ENCODE data around the gene CASP10. TPM values are rescaled to one million over a fixed set of nuclear protein-coding genes. Genes with fewer than 3 reads are reported as not detected.

CASP10 gene
- total and polyA plus RNA-seq, 2 experiments from 2014 or later, result 2.9 to 5.1 TPM

GRCh38 chr2:201254081-201254730 lies 71.3 kb downstream of the CASP10 start:
- H2AFZ ChIP-seq, result peak overlapping the region; percentile 62

DNA sequence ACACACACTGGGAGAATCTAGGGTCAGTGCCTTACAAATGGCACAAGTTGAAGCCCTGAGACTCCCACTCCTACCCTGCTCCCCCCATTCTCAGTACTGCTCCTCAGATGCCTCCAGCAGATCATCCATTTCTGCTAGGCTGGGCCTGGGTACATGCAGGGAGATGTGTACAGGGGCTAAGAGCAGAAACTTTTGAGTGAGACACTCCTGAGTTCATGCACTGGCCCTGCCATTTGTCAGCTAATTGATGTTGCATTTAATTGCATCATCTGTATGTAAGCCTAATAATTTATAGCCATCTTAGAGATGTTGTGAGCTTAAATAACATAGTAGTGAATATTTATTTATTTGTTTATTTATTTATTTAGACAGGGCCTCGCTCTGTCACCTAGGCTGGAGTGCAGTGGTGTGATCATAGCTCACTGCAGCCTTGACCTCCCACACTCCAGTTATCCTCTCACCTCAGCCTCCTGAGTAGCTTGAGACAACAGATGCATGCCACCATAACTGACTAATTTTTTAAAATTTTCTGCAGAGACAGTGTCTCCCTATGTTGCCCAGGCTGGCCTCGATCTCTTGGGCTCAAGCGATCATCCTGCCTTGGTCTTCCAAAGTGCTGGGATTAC lies 72.6 kb downstream of the CASP10 start:
- in situ Hi-C loops (cut with MboI), result no loop called here
- WGBS, 2 experiments (ENCODE audit: low coverage in 1 of 2, low lambda C conversion rate in 2 of 2, missing lambda C conversion rate in 2 of 2), result 97 to 100% methylated on average over 3 of the region's 3 CpGs
- H3K9ac ChIP-seq, result no peak overlapping the region
- no peak overlapping the region for H3K4me3 ChIP-seq
- no peak overlapping the region for H3K4me2 ChIP-seq (ENCODE audit: unreplicated experiment)
- H3K79me2 ChIP-seq (ENCODE audit: insufficient read depth), result peaks cover 19% of the 10 kb centered on the region
- peaks cover 18% of the 10 kb centered on the region for H3F3A ChIP-seq (ENCODE audit: insufficient read depth)
- no peaks in the 10 kb centered on the region for H4K20me1 ChIP-seq (ENCODE audit: insufficient read depth)
- H3K27me3 ChIP-seq (replicated peaks; ENCODE audit: insufficient read depth), result no peaks in the 10 kb centered on the region
- peaks cover 15% of the 10 kb centered on the region for H3K4me1 ChIP-seq (ENCODE audit: insufficient read depth)
- no peak for TF ChIP-seq EZH2 (IDR thresholded peaks at IDR 0.05; ENCODE audit: insufficient read depth, poor library complexity, severe bottlenecking)
- no peak for TF ChIP-seq EZH2phosphoT487 (IDR thresholded peaks at IDR 0.05; ENCODE audit: insufficient read depth, low read depth)
- no peaks in the 10 kb centered on the region for H3K9me2 ChIP-seq (ENCODE audit: insufficient read depth)
- no peak for DNase-seq
- H3K9me3 ChIP-seq (ENCODE audit: low read depth), result no peaks in the 10 kb centered on the region
- H3K36me3 ChIP-seq (ENCODE audit: low read depth), result no peaks in the 10 kb centered on the region
- no peak overlapping the region for H2AFZ ChIP-seq
- no peak overlapping the region for H3K27ac ChIP-seq

More at GRCh38 chr2:201254081-201254730, 71.3 kb downstream of the CASP10 start:
- WGBS, 2 experiments (ENCODE audit: low coverage in 1 of 2, low lambda C conversion rate in 2 of 2, missing lambda C conversion rate in 2 of 2), result 20 to 28% methylated on average over 5 of the region's 5 CpGs
- Histone ChIP-seq H3K4me3 (no peak overlapping the region), H3F3A (ENCODE audit: insufficient read depth) (peaks cover 18% of the 10 kb centered on the region), H3K27ac (no peak overlapping the region), H3K79me2 (ENCODE audit: insufficient read depth) (peaks cover 6% of the 10 kb centered on the region), H3K9ac (no peak overlapping the region), H4K20me1 (ENCODE audit: insufficient read depth) (no peaks in the 10 kb centered on the region), H3K36me3 (ENCODE audit: low read depth) (no peaks in the 10 kb centered on the region), H3K9me2 (ENCODE audit: insufficient read depth) (no peaks in the 10 kb centered on the region), H3K27me3 (replicated peaks; ENCODE audit: insufficient read depth) (no peaks in the 10 kb centered on the region), H3K4me2 (ENCODE audit: unreplicated experiment) (no peak overlapping the region), H3K9me3 (ENCODE audit: low read depth) (no peaks in the 10 kb centered on the region), H3K4me1 (ENCODE audit: insufficient read depth) (peaks cover 2% of the 10 kb centered on the region; the same call in 1 of the 2 replicates)
- in situ Hi-C loops (cut with MboI), result no loop called here
- peak; percentile 57 for DNase-seq
- TF ChIP-seq EZH2phosphoT487 (IDR thresholded peaks at IDR 0.05; ENCODE audit: insufficient read depth, low read depth) (no peak), EZH2 (IDR thresholded peaks at IDR 0.05; ENCODE audit: insufficient read depth, poor library complexity, severe bottlenecking) (no peak)

GRCh38 chr2:201256082-201256481 lies 73.1 kb downstream of the CASP10 start:
- in situ Hi-C loops (cut with MboI), result no loop called here
- no peaks in the 10 kb centered on the region for H4K20me1 ChIP-seq (ENCODE audit: insufficient read depth)
- no peak overlapping the region for H3K4me3 ChIP-seq
- H3K9me2 ChIP-seq (ENCODE audit: insufficient read depth), result no peaks in the 10 kb centered on the region
- TF ChIP-seq EZH2 (IDR thresholded peaks at IDR 0.05; ENCODE audit: insufficient read depth, poor library complexity, severe bottlenecking) (no peak), EZH2phosphoT487 (IDR thresholded peaks at IDR 0.05; ENCODE audit: insufficient read depth, low read depth) (no peak)
- no peak overlapping the region for H2AFZ ChIP-seq
- no peak for DNase-seq
- H3K9ac ChIP-seq, result no peak overlapping the region
- WGBS, 2 experiments (ENCODE audit: low coverage in 1 of 2, low lambda C conversion rate in 2 of 2, missing lambda C conversion rate in 2 of 2), result 71 to 85% methylated on average over 3 of the region's 3 CpGs
- peaks cover 25% of the 10 kb centered on the region for H3K79me2 ChIP-seq (ENCODE audit: insufficient read depth)
- H3K4me1 ChIP-seq (ENCODE audit: insufficient read depth), result peaks cover 18% of the 10 kb centered on the region
- peaks cover 18% of the 10 kb centered on the region for H3F3A ChIP-seq (ENCODE audit: insufficient read depth)
- no peaks in the 10 kb centered on the region for H3K36me3 ChIP-seq (ENCODE audit: low read depth)
- no peaks in the 10 kb centered on the region for H3K27me3 ChIP-seq (replicated peaks; ENCODE audit: insufficient read depth)
- no peaks in the 10 kb centered on the region for H3K9me3 ChIP-seq (ENCODE audit: low read depth)
- no peak overlapping the region for H3K4me2 ChIP-seq (ENCODE audit: unreplicated experiment)
- no peak overlapping the region for H3K27ac ChIP-seq

DNA sequence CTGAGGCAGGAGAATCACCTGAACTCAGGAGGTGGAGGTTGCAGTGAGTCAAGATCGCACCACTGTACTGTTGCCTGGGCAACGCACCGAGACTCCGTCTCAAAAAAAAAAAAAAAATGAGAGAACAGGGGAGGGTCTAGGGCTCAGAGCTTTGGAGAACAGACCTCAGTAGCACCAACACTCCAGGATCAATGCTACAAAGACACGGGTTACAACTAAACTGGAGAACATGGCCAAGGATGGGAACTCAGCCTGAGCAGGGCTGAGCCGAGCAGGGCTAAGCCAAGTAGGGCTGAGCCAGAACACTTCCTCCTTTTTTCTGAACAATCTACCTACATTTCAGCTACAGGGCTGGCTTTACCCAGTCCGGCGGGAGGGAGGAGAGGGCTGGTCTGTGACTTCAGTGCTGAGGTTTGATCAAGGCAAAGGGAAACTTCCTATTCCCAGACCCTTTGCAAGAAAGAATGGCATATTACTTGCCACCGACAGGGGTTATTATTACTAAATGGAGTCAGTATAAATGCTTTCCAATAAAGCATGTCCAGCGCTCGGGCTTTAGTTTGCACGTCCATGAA lies 74.5 kb downstream of the CASP10 start:
- Histone ChIP-seq H3F3A (ENCODE audit: insufficient read depth) (peaks cover 18% of the 10 kb centered on the region), H3K9ac (peak overlapping the region; percentile 94), H3K4me3 (peak overlapping the region; percentile 92), H3K9me3 (ENCODE audit: low read depth) (no peaks in the 10 kb centered on the region), H4K20me1 (ENCODE audit: insufficient read depth) (no peaks in the 10 kb centered on the region), H2AFZ (peak overlapping the region; percentile 93), H3K79me2 (ENCODE audit: insufficient read depth) (peaks cover 39% of the 10 kb centered on the region), H3K9me2 (ENCODE audit: insufficient read depth) (no peaks in the 10 kb centered on the region), H3K4me1 (ENCODE audit: insufficient read depth) (peaks cover 18% of the 10 kb centered on the region), H3K27me3 (replicated peaks; ENCODE audit: insufficient read depth) (no peaks in the 10 kb centered on the region), H3K27ac (peak overlapping the region; percentile 97), H3K4me2 (ENCODE audit: unreplicated experiment) (peak overlapping the region; percentile 95), H3K36me3 (ENCODE audit: low read depth) (no peaks in the 10 kb centered on the region)
- in situ Hi-C loops (cut with MboI), result no loop called here
- DNase-seq, result no peak
- TF ChIP-seq EZH2phosphoT487 (IDR thresholded peaks at IDR 0.05; ENCODE audit: insufficient read depth, low read depth) (no peak), EZH2 (IDR thresholded peaks at IDR 0.05; ENCODE audit: insufficient read depth, poor library complexity, severe bottlenecking) (no peak)
- WGBS, 2 experiments (ENCODE audit: low coverage in 1 of 2, low lambda C conversion rate in 2 of 2, missing lambda C conversion rate in 2 of 2), result 16 to 18% methylated on average over 12 of the region's 12 CpGs

Data from GM23248 (cell line).